Measurements from ENCODE around the gene PRSS57. TPM values are rescaled to one million over a fixed set of nuclear protein-coding genes. Genes with fewer than 3 reads are reported as not detected.

Gene PRSS57
- polyA plus RNA-seq, 1 donor (not counting 4 experiments of a cell fraction or from before 2014, with no cell fraction given) = not detected

GRCh38 chr19:725461-726089 is 30.3 kb upstream of the PRSS57 start:
- Histone ChIP-seq H3K79me2 (ENCODE audit: control insufficient read depth, insufficient read depth, low read length) (no peaks in the 10 kb centered on the region), H3K27me3 (ENCODE audit: control insufficient read depth, extremely low read depth, insufficient read depth, low read length) (no peaks in the 10 kb centered on the region), H3K9ac (ENCODE audit: control insufficient read depth, extremely low read depth, insufficient read depth, low read length) (no peak overlapping the region), H3K4me2 (ENCODE audit: control insufficient read depth, extremely low read depth, insufficient read depth, low read depth, low read length) (no peak overlapping the region), H3K4me3 (ENCODE audit: control insufficient read depth in 2 of 3, extremely low read depth in 1 of 3, insufficient read depth in 2 of 3, low read depth in 1 of 3, low read length in 3 of 3) (no peak overlapping the region), H3K4me1 (ENCODE audit: control insufficient read depth, extremely low read depth, insufficient read depth, low read length) (no peaks in the 10 kb centered on the region), H3K9me3 (ENCODE audit: control insufficient read depth, low read depth, low read length) (no peaks in the 10 kb centered on the region), H3K9me1 (ENCODE audit: control insufficient read depth, extremely low read depth, insufficient read depth, low read length) (no peaks in the 10 kb centered on the region), H2AFZ (ENCODE audit: control insufficient read depth, low read length) (no peak overlapping the region), H4K20me1 (ENCODE audit: control insufficient read depth, extremely low read depth, insufficient read depth, low read length) (no peaks in the 10 kb centered on the region), H3K27ac (ENCODE audit: control insufficient read depth, insufficient read depth, low read length) (no peak overlapping the region), H3K36me3 (ENCODE audit: control insufficient read depth in 2 of 2, extremely low read depth in 1 of 2, insufficient read depth in 2 of 2, low read length in 2 of 2) (no peaks in the 10 kb centered on the region)
- no peak for TF ChIP-seq EZH2 (IDR thresholded peaks at IDR 0.05; ENCODE audit: low read length)
- no peak for TF ChIP-seq CTCF (optimal IDR thresholded peaks at IDR 0.05 in 1 of 3, IDR thresholded peaks at IDR 0.05 in 1 of 3, conservative IDR thresholded peaks at IDR 0.05 in 1 of 3; ENCODE audit: extremely low read depth in 1 of 3, insufficient read depth in 2 of 3, low read length in 3 of 3)
- no peak for FAIRE-seq
- DNase-seq (ENCODE audit: low read depth, low spot score) = no peak
- dilution Hi-C loops (cut with MboI; ENCODE audit: extremely low pct_ligation_motif_present, low sequenced_read_pairs) = no loop called here

DNA sequence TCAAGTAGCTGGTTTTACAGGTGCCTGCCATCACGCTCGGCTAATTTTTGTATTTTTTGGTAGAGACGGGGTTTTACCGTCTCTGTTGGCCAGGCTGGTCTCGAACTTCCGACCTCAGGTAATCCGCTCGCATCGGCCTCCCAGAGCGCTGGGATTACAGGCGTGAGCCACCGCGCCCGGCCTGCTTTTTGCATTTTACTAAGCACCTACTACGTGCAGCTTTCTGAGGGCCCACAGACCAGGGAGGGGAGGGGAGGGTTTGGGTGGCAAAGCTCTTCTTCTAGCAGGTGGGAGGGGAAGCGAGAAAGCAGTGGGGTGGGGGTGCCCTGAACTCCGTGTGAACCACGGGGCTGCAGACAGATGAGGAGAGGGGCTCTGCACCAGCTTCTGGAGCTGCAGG is 28.5 kb upstream of the PRSS57 start:
- no peak overlapping the region for H3K9ac ChIP-seq (ENCODE audit: control insufficient read depth, extremely low read depth, insufficient read depth, low read length)
- no peak overlapping the region for H2AFZ ChIP-seq (ENCODE audit: control insufficient read depth, low read length)
- no peak for FAIRE-seq
- no peak for TF ChIP-seq CTCF (optimal IDR thresholded peaks at IDR 0.05 in 1 of 3, IDR thresholded peaks at IDR 0.05 in 1 of 3, conservative IDR thresholded peaks at IDR 0.05 in 1 of 3; ENCODE audit: extremely low read depth in 1 of 3, insufficient read depth in 2 of 3, low read length in 3 of 3)
- H3K36me3 ChIP-seq (ENCODE audit: control insufficient read depth in 2 of 2, extremely low read depth in 1 of 2, insufficient read depth in 2 of 2, low read length in 2 of 2) = no peaks in the 10 kb centered on the region
- H3K4me2 ChIP-seq (ENCODE audit: control insufficient read depth, extremely low read depth, insufficient read depth, low read depth, low read length) = no peak overlapping the region
- no peaks in the 10 kb centered on the region for H3K79me2 ChIP-seq (ENCODE audit: control insufficient read depth, insufficient read depth, low read length)
- H3K27ac ChIP-seq (ENCODE audit: control insufficient read depth, insufficient read depth, low read length) = no peak overlapping the region
- no peaks in the 10 kb centered on the region for H3K9me1 ChIP-seq (ENCODE audit: control insufficient read depth, extremely low read depth, insufficient read depth, low read length)
- no peaks in the 10 kb centered on the region for H3K9me3 ChIP-seq (ENCODE audit: control insufficient read depth, low read depth, low read length)
- dilution Hi-C loops (cut with MboI; ENCODE audit: extremely low pct_ligation_motif_present, low sequenced_read_pairs) = no loop called here
- peaks cover under 1% of the 10 kb centered on the region for H3K27me3 ChIP-seq (ENCODE audit: control insufficient read depth, extremely low read depth, insufficient read depth, low read length)
- H3K4me3 ChIP-seq (ENCODE audit: control insufficient read depth in 2 of 3, extremely low read depth in 1 of 3, insufficient read depth in 2 of 3, low read depth in 1 of 3, low read length in 3 of 3) = no peak overlapping the region
- H3K4me1 ChIP-seq (ENCODE audit: control insufficient read depth, extremely low read depth, insufficient read depth, low read length) = no peaks in the 10 kb centered on the region
- no peak for DNase-seq (ENCODE audit: low read depth, low spot score)
- no peaks in the 10 kb centered on the region for H4K20me1 ChIP-seq (ENCODE audit: control insufficient read depth, extremely low read depth, insufficient read depth, low read length)

All from keratinocyte (primary cell).